Occipital lobe (tissue), 3 donors: ENCODE measurements around the gene MSMO1. TPM values are rescaled to one million over a fixed set of nuclear protein-coding genes. Genes with fewer than 3 reads are reported as not detected.
A peak's percentile ranks its signal among the peaks of the same experiment; 100 is the strongest.

Experiments
- DNase-seq: peaks from one replicate; lab custom pipeline; 2025; lab: John Stamatoyannopoulos, UW
- small RNA-seq: library from RNA; depleted of rRNA; stranded (forward); fragments of <200 nt; gene quantifications from one replicate; pipeline ENCODE3, GENCODE V24; 2014
- total RNA-seq: library from RNA; depleted of rRNA; stranded (reverse); fragments of >200 nt; gene quantifications from one replicate; pipeline ENCODE4 v1.2.3, GENCODE V29; 2014

Gene MSMO1
- total RNA-seq, 1 donor from 2014 or later: 482 TPM

GRCh38 chr4:165388756-165389155 is 61.3 kb downstream of the MSMO1 start:
- DNase-seq: no peak

Small RNA genes within 50 kb of the gene (small RNA-seq; reads per million reads assigned to genes)
- 0.70 reads per million, percentile 63 among the genes with 10 or more reads in this experiment for gene MIR578

Other genes starting within 250 kb of the MSMO1 start
- gene TMEM192, start 214.8 kb upstream of the MSMO1 start, total RNA-seq: 8.6 TPM
- 62.5 TPM for gene KLHL2, start 120.1 kb upstream of the MSMO1 start, total RNA-seq
- gene CPE, start 51.3 kb downstream of the MSMO1 start, total RNA-seq: 347 TPM